Spleen (tissue), 7 donors: Measurements from ENCODE around the gene CPA4.
"Not testable (repeated sequence)": the region's sequence is repeated elsewhere in the genome, so short reads cannot be mapped to it uniquely, and the experiment has no call there.

Experiments used
- CTCF ChIP-seq, 11 experiments: fragments of 200-600 bp in 7 of 11; fragments of 450-650 bp in 4 of 11; sonication (generic) in 4 of 11; IDR thresholded peaks in 8 of 11; conservative IDR thresholded peaks in 3 of 11; 1 replicate in 7 of 11; 2 replicates in 4 of 11; pipeline versions ENCODE4 v1.4.0 to v1.8.0; 2016 to 2021; ENCODE audit warnings: antibody characterized with exemption in 11 of 11, inconsistent platforms in 4 of 11, mild to moderate bottlenecking in 1 of 11
- POLR2A ChIP-seq, 3 donors: fragments of 450-650 bp; IDR thresholded peaks; one replicate each; pipeline ENCODE4 v1.5.1; 2017; ENCODE audit warnings: antibody characterized with exemption in 3 of 3, mild to moderate bottlenecking in 1 of 3
- POLR2AphosphoS5 ChIP-seq, 3 donors: sonication (generic); formaldehyde crosslinking; IDR thresholded peaks; one replicate each; pipeline ENCODE4 v1.5.1; 2017; ENCODE audit warnings: antibody characterized with exemption in 3 of 3
- donor health status: DM: no; HTN: no; CAD: no; lungs with moderate emphysema.
- donor health status: DM: no; HTN: no; CAD: no.
- donor health status: DM: no; HTN: no; CAD: no.

DNA sequence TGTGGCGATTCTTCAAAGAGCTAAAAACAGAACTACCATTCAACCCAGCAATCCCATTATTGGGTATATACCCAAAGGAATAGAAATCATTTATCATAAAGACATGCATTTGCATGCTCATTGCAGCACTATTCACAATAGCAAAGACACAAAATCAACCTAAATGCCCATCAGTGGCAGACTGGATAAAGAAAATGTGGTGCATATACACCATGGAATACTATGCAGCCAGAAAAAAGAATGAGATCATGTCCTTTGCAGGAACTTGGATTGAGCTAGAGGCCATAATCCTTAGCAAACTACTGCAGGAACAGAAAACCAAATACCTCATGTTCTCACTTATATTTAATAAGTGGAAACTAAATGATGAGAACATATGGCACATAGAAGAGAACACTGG, 46.5 kb upstream of the CPA4 start:
- TF ChIP-seq POLR2AphosphoS5 (IDR thresholded peaks at IDR 0.05); CTCF (IDR thresholded peaks at IDR 0.05 in 8 of 11, conservative IDR thresholded peaks at IDR 0.05 in 3 of 11); POLR2A (IDR thresholded peaks at IDR 0.05): not testable (repeated sequence)
